HUES48 (cell line): Measurements from ENCODE around the gene RXFP2.

Experiments
- H3K27ac ChIP-seq: one replicate; pipeline ENCODE4 v1.7.0; 2013; ENCODE audit warnings: low read depth, low read length, inconsistent platforms
- H3K27me3 ChIP-seq: 2 replicates; pipeline ENCODE4 v1.6.1; 2013; ENCODE audit warnings: mild to moderate bottlenecking, low read length; ENCODE audit not compliant: control insufficient read depth, insufficient read depth
- H3K36me3 ChIP-seq: 2 replicates; pipeline ENCODE4 v1.6.1; 2013; ENCODE audit warnings: low read length; ENCODE audit not compliant: control insufficient read depth, insufficient read depth
- H3K4me1 ChIP-seq: 2 replicates; pipeline ENCODE4 v1.6.1; 2013; ENCODE audit warnings: mild to moderate bottlenecking, low read length; ENCODE audit not compliant: control insufficient read depth, insufficient read depth
- H3K4me3 ChIP-seq: 2 replicates; pipeline ENCODE4 v1.5.1; 2013; ENCODE audit warnings: mild to moderate bottlenecking, low read depth, low read length
- H3K9ac ChIP-seq: 2 replicates; pipeline ENCODE4 v1.6.1; 2013; ENCODE audit warnings: mild to moderate bottlenecking, low read depth, low read length, moderate library complexity
- H3K9me3 ChIP-seq: 2 replicates; pipeline ENCODE4 v1.6.1; 2013; ENCODE audit warnings: low read length; ENCODE audit not compliant: control insufficient read depth, insufficient read depth

Gene RXFP2

DNA sequence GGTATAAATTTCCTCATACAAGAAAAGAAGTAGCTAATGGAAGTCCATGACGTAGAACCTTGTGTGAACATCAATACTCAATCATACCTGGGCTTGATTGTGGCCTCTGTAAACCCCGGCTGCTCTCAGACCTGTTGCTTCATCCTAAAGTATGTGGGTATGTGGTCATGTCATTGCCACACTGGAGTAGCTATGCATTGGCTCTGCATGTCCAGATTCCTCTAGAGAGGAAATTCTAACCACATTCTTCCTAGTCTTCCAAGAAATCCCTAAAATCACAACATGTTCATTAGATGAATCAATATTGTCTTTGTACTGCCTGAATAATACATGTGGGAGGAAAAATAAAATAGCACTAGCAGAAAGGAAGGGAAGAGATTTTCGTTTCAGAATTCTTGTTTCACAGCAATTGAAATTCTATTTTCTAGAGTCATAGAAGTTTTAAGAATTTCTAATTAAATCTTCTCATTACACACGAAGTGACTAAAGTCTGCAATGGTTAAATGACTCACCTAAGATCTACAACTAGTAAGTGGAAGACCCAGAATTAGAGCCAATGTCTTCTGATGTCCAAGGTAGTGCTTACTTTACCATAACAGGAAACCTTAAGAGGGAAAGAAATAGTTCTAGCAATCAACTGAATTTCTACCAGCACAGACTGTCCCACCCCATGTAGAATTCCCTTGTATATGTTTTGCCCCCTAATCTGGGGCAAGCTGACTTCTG lies 28.0 kb downstream of the RXFP2 start:
- Histone ChIP-seq H3K9me3 (no peaks in the 10 kb centered on the region), H3K27me3 (no peaks in the 10 kb centered on the region), H3K4me3 (no peak overlapping the region), H3K27ac (no peak overlapping the region), H3K36me3 (no peaks in the 10 kb centered on the region), H3K9ac (no peak overlapping the region), H3K4me1 (peaks cover 18% of the 10 kb centered on the region)

DNA sequence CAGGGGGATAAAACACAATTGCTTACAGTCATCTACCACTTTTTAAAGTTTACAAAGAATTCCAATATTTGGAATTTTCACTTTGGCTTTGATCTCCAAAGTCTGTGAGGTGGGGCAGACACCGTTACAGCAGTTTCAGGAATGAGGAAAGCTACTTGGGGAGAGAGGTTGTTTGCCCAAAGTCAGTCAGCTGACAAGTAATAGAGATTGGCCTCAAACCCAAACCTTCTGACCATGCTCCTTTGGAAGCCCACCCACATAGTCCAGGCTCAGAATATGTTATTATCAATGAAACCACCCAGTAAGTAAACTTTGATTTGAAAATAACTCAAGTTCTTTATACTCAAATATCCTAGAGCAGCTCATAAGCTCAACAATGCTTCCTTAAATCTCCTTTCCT lies 29.0 kb downstream of the RXFP2 start:
- H3K4me1 ChIP-seq = peaks cover 18% of the 10 kb centered on the region
- no peaks in the 10 kb centered on the region for H3K27me3 ChIP-seq
- no peaks in the 10 kb centered on the region for H3K9me3 ChIP-seq
- no peak overlapping the region for H3K27ac ChIP-seq
- H3K4me3 ChIP-seq = no peak overlapping the region
- H3K36me3 ChIP-seq = no peaks in the 10 kb centered on the region
- no peak overlapping the region for H3K9ac ChIP-seq

DNA sequence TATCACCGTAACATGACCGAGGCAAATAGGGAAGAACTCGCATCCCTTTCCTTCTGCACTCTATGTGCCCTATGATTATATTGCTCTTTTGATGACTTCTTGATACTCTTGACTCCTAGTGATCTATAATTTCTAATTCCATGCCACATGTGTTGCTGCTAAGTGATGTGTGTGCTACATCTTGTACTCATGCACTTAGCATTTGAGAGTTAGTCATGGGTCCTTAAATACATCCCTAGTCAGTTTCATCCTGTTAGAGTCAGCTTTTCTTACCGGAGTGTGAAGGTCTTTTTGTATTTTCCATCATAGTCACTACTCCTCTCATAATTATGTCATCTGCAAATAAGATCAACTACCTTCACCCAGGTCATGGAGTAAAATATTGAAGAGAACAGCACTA lies 30.2 kb downstream of the RXFP2 start:
- H3K4me3 ChIP-seq = no peak overlapping the region
- H3K27me3 ChIP-seq = no peaks in the 10 kb centered on the region
- H3K4me1 ChIP-seq = peaks cover 18% of the 10 kb centered on the region
- no peaks in the 10 kb centered on the region for H3K36me3 ChIP-seq
- H3K9me3 ChIP-seq = no peaks in the 10 kb centered on the region
- H3K9ac ChIP-seq = no peak overlapping the region
- H3K27ac ChIP-seq = no peak overlapping the region

DNA sequence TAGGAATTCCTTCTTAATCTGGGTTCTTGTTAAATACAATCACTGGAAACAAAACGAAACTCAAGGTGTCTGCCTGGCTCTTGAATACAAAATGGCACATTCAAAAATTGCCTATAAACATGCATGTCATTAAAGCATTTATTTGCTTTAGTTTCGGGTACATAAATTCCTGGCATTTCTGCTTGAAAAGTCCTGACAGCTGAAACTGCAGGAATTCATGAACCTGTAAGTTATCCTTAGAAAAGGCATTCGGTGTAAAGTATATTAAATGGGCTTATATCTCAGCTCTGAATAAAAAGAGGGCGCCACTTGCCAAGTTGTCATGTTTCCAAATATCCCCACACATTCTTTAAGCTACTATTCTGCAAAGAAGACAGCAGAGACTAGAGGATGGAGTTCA lies 32.9 kb downstream of the RXFP2 start:
- H3K4me1 ChIP-seq = no peaks in the 10 kb centered on the region; the same call in 1 of the 2 replicates
- no peaks in the 10 kb centered on the region for H3K27me3 ChIP-seq
- no peak overlapping the region for H3K27ac ChIP-seq
- no peaks in the 10 kb centered on the region for H3K36me3 ChIP-seq
- H3K4me3 ChIP-seq = no peak overlapping the region
- H3K9ac ChIP-seq = no peak overlapping the region
- no peaks in the 10 kb centered on the region for H3K9me3 ChIP-seq

DNA sequence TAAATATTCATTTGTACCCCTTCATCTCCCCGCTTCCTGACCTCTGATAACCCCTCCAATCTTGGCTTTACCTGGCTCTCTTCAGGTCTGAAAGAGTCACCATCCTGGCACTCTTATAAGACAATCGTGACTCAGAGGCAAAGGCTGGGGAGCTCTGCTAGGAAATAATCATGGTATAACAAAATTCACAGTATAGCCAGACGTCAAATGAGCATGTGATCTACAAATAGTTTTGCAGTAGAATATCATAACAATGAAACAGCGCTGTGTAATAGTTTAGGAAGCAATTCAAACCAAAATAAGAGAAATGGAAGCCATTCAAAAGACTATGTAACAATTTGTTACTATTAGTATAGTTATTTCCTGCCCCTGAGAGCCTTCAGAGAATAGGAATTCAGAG lies 34.2 kb downstream of the RXFP2 start:
- Histone ChIP-seq H3K36me3 (no peaks in the 10 kb centered on the region), H3K27me3 (no peaks in the 10 kb centered on the region), H3K4me3 (no peak overlapping the region), H3K9ac (no peak overlapping the region), H3K9me3 (no peaks in the 10 kb centered on the region), H3K4me1 (no peaks in the 10 kb centered on the region; the same call in 1 of the 2 replicates), H3K27ac (no peak overlapping the region)

DNA sequence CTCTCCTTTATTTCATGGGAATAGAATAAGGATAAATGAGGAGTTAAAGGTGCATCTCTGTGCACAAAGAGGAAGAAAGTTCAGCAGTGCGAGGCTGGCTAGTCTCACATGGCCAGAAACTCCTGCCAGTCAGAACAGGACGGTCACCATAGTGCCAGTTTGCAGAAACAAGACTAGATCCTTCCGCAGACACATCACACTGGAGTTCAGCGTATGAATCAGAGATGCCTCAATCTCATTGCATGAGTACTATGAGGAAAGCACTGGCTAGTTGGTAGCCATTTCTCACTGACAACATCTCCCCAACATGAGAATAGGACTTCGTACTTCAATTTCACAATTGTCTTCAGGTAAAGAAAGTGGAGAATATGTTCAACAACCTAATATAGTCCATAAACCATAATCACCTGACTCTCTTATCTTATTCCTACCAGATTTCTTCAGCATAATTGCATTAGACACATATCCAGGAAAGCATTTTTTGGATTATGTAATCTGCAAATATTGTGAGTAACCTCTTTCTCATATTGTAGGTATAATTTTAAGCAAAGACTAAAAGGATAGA lies 34.9 kb downstream of the RXFP2 start:
- Histone ChIP-seq H3K36me3 (no peaks in the 10 kb centered on the region), H3K4me1 (no peaks in the 10 kb centered on the region; the same call in 1 of the 2 replicates), H3K4me3 (no peak overlapping the region), H3K9me3 (no peaks in the 10 kb centered on the region), H3K9ac (no peak overlapping the region), H3K27ac (no peak overlapping the region), H3K27me3 (no peaks in the 10 kb centered on the region)

DNA sequence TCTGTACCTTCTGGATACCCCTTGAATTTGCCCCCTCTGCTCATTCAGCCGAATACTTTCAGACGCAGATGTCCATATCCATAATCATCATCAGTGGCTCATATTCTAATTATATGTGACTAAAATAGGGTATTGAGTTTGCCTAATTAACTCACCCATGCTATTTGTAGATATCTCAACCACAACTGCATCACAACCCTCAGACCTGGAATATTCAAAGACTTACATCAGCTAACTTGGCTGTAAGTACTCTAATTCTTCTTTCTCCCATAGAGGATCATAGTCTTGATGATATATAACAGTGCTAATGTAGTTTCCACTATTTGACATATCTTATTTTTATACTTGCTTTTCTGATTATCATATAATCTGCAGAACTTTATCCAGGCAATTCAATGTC lies 35.8 kb downstream of the RXFP2 start:
- H3K4me3 ChIP-seq = no peak overlapping the region
- H3K4me1 ChIP-seq = no peaks in the 10 kb centered on the region; the same call in 1 of the 2 replicates
- no peaks in the 10 kb centered on the region for H3K9me3 ChIP-seq
- no peak overlapping the region for H3K27ac ChIP-seq
- H3K36me3 ChIP-seq = no peaks in the 10 kb centered on the region
- H3K9ac ChIP-seq = no peak overlapping the region
- H3K27me3 ChIP-seq = no peaks in the 10 kb centered on the region

DNA sequence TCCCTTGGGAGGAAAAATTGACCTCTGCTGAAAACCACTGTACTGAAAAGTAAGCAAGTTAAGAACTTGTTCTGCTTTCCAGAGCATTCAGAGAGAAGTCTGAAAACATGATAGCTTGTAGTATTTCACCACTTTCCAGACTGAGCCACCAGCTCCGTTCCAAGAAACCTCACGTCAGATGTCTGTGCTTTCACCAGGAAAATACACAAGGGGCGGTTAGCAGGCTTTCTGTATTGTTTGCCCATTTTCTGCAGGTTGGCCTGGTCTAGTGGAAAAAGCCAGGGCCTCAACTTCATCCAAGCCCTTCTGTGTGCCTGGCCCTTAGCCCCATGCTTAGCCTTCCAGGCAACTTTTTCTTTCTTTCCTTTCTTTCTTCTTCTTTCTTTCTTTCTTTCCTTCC lies 36.4 kb downstream of the RXFP2 start:
- H3K27ac ChIP-seq = no peak overlapping the region
- no peaks in the 10 kb centered on the region for H3K9me3 ChIP-seq
- no peaks in the 10 kb centered on the region for H3K27me3 ChIP-seq

DNA sequence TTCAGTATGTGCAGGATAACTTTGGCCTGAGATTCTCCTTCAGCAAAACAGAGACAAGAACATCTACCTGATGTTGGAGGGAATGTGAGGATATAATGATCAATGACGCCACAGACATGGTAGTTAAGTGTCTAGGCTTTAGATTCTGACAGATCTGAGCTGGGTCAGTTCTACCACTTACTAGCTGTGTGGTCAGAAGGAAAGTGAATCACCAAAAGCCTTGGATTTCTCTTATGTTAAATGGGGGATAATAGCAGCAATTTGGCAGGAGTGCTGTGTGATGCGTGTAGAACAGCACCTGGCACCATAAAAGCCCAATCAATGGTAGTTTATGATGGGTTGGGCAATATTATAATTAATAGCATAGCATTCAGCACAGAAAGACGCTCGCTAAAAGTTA lies 41.7 kb downstream of the RXFP2 start:
- H3K27me3 ChIP-seq = no peaks in the 10 kb centered on the region
- H3K36me3 ChIP-seq = no peaks in the 10 kb centered on the region
- no peak overlapping the region for H3K4me3 ChIP-seq
- H3K4me1 ChIP-seq = no peaks in the 10 kb centered on the region
- no peaks in the 10 kb centered on the region for H3K9me3 ChIP-seq
- H3K9ac ChIP-seq = no peak overlapping the region
- H3K27ac ChIP-seq = no peak overlapping the region

More for the DNA sequence above, 36.4 kb downstream of the RXFP2 start:
- Histone ChIP-seq H3K9ac (no peak overlapping the region), H3K4me3 (no peak overlapping the region), H3K4me1 (no peaks in the 10 kb centered on the region; the same call in 1 of the 2 replicates), H3K36me3 (no peaks in the 10 kb centered on the region)

DNA sequence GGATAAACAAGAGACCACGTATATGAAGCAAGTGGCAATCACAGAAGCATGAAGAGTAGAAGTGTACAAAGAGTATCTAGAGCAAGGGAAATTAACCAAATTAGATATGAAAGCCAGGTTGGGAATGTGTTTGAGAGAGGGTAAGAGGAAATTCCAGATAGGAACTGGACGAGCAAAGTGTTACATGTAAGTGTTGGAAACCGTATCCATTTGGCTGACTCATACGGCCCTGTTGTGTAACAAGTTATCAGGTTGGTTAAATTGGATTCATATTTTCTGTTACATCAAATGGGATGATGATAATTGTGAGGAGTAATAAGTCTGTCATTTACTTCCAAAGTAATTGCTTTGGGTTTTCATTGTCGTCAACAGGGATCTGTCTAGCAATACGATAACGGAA lies 46.7 kb downstream of the RXFP2 start:
- Histone ChIP-seq H3K27me3 (no peaks in the 10 kb centered on the region), H3K27ac (no peak overlapping the region), H3K9ac (no peak overlapping the region), H3K9me3 (no peaks in the 10 kb centered on the region), H3K4me1 (no peaks in the 10 kb centered on the region), H3K4me3 (no peak overlapping the region), H3K36me3 (no peaks in the 10 kb centered on the region)

DNA sequence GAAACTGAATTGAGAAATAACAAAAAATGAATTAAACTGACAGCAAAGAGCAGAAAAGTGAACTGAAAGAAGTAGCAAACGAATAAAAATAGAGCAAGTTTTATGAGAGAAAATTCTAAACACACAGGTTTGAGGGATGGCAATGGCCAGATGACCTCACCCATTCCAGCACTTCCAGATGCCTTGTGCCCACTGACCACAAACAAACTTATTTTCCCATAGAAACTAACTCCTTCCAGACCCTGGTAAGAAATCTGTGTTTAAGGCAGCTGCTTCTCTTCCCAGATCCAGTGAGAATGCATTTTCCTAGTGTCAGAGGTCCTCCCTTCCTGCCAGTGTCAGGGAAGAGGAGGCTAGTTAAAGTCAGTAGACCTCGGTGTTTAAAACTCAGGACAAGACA lies 51.7 kb downstream of the RXFP2 start:
- H3K9ac ChIP-seq = no peak overlapping the region
- no peak overlapping the region for H3K27ac ChIP-seq
- H3K27me3 ChIP-seq = no peaks in the 10 kb centered on the region
- H3K4me1 ChIP-seq = no peaks in the 10 kb centered on the region
- H3K4me3 ChIP-seq = no peak overlapping the region
- no peaks in the 10 kb centered on the region for H3K36me3 ChIP-seq
- H3K9me3 ChIP-seq = no peaks in the 10 kb centered on the region
